HEK293 (cell line): ENCODE measurements around the gene GJC1.
A peak's percentile ranks its signal among the peaks of the same experiment; 100 is the strongest.

ENCODE experiments used
- CTCF ChIA-PET: fragments of 350-600 bp; formaldehyde crosslinking; extraction: SDS; loops from one replicate; lab custom pipeline; 2021; ENCODE audit warnings: antibody characterized with exemption; lab: Yijun Ruan, JAX
- POLR2A ChIA-PET: fragments of 300-600 bp; formaldehyde crosslinking; extraction: SDS; loops from one replicate; lab custom pipeline; 2020; ENCODE audit warnings: antibody characterized with exemption, inconsistent platforms; lab: Yijun Ruan, JAX
- H3K27ac ChIP-seq: fragments of 200-500 bp; sonication (Bioruptor generic); 2 replicates; pipeline ENCODE4 v1.5.1; 2014; ENCODE audit warnings: low read depth, low read length, control low read depth, inconsistent platforms; ENCODE audit errors: extremely low read depth
- H3K36me3 ChIP-seq, 2 experiments: fragments of 200-500 bp in 1 of 2; sonication (Bioruptor generic) in 1 of 2; 1 replicate in 1 of 2; 2 replicates in 1 of 2; pipeline ENCODE4 v1.5.1; 2014 to 2017; ENCODE audit warnings: inconsistent platforms in 2 of 2, low read length in 2 of 2; ENCODE audit not compliant: control insufficient read depth in 2 of 2, insufficient read depth in 1 of 2
- H3K4me1 ChIP-seq: fragments of 200-500 bp; sonication (Bioruptor generic); 2 replicates; pipeline ENCODE4 v1.5.1; 2014; ENCODE audit warnings: mild to moderate bottlenecking, low read length, inconsistent platforms; ENCODE audit not compliant: control insufficient read depth, insufficient read depth
- H3K4me3 ChIP-seq: 2 replicates; pipeline ENCODE4 v1.5.1; 2011; ENCODE audit warnings: low read depth, mild to moderate bottlenecking, control low read depth, low read length, moderate library complexity
- H3K9me3 ChIP-seq: fragments of 200-500 bp; sonication (Bioruptor generic); 2 replicates; pipeline ENCODE4 v1.5.1; 2014; ENCODE audit warnings: low read depth, low read length, inconsistent platforms; ENCODE audit not compliant: control insufficient read depth, insufficient read depth
- FEZF1 ChIP-seq: fragments of 450-650 bp; formaldehyde crosslinking; IDR thresholded peaks from 2 replicates; pipeline ENCODE4 v1.5.1; 2016; ENCODE audit warnings: missing biosample characterization, missing genetic modification characterization
- MEIS1 ChIP-seq: sonication (generic); formaldehyde crosslinking; IDR thresholded peaks from 2 replicates; pipeline ENCODE4 v1.8.1; 2022; ENCODE audit warnings: missing genetic modification reagents, mild to moderate bottlenecking, borderline replicate concordance
- PRDM1 ChIP-seq: fragments of 450-650 bp; formaldehyde crosslinking; IDR thresholded peaks from 2 replicates; pipeline ENCODE4; 2016; ENCODE audit warnings: missing biosample characterization, missing genetic modification characterization
- PRDM10 ChIP-seq: fragments of 450-650 bp; formaldehyde crosslinking; IDR thresholded peaks from 2 replicates; pipeline ENCODE4 v1.5.1; 2016; ENCODE audit warnings: missing biosample characterization, missing genetic modification characterization
- SCRT2 ChIP-seq: fragments of 450-650 bp; formaldehyde crosslinking; IDR thresholded peaks from 2 replicates; pipeline ENCODE4 v1.5.1; 2016; ENCODE audit warnings: missing biosample characterization, missing genetic modification characterization
- ZBTB20 ChIP-seq: fragments of 450-650 bp; formaldehyde crosslinking; IDR thresholded peaks from 2 replicates; pipeline ENCODE4 v1.5.1; 2016; ENCODE audit warnings: missing biosample characterization, missing genetic modification characterization
- ZBTB21 ChIP-seq: fragments of 450-650 bp; formaldehyde crosslinking; IDR thresholded peaks from 2 replicates; pipeline ENCODE4 v1.5.1; 2017; ENCODE audit warnings: missing biosample characterization, missing genetic modification characterization
- ZBTB26 ChIP-seq: fragments of 450-650 bp; formaldehyde crosslinking; optimal IDR thresholded peaks from 2 replicates; pipeline ENCODE3; 2016; ENCODE audit warnings: missing biosample characterization, mild to moderate bottlenecking, missing genetic modification characterization
- ZBTB48 ChIP-seq: fragments of 450-650 bp; formaldehyde crosslinking; IDR thresholded peaks from 2 replicates; pipeline ENCODE4 v1.5.1; 2016; ENCODE audit warnings: missing biosample characterization, missing genetic modification characterization
- ZBTB6 ChIP-seq: fragments of 450-650 bp; formaldehyde crosslinking; IDR thresholded peaks from 2 replicates; pipeline ENCODE4 v1.5.1; 2017; ENCODE audit warnings: missing biosample characterization, missing genetic modification characterization
- ZFHX2 ChIP-seq: fragments of 450-650 bp; formaldehyde crosslinking; conservative IDR thresholded peaks from 2 replicates; pipeline ENCODE4 v1.5.1; 2016; ENCODE audit warnings: missing biosample characterization, missing genetic modification characterization
- ZFP37 ChIP-seq: fragments of 450-650 bp; formaldehyde crosslinking; IDR thresholded peaks from 2 replicates; pipeline ENCODE4 v1.5.1; 2016; ENCODE audit warnings: missing biosample characterization, missing genetic modification characterization
- ZNF394 ChIP-seq: fragments of 450-650 bp; formaldehyde crosslinking; IDR thresholded peaks from 2 replicates; pipeline ENCODE4 v1.5.1; 2016; ENCODE audit warnings: missing biosample characterization, missing genetic modification characterization, mild to moderate bottlenecking, moderate library complexity, borderline replicate concordance
- ZNF449 ChIP-seq: fragments of 450-650 bp; formaldehyde crosslinking; IDR thresholded peaks from 2 replicates; pipeline ENCODE4 v1.5.1; 2017; ENCODE audit warnings: missing biosample characterization, mild to moderate bottlenecking, missing genetic modification characterization, moderate library complexity
- ZNF529 ChIP-seq: fragments of 450-650 bp; formaldehyde crosslinking; IDR thresholded peaks from 2 replicates; pipeline ENCODE4 v1.5.1; 2017; ENCODE audit warnings: missing genetic modification characterization, missing biosample characterization; ENCODE audit not compliant: insufficient replicate concordance
- ZNF549 ChIP-seq: fragments of 450-650 bp; IDR thresholded peaks from 2 replicates; pipeline ENCODE4 v1.5.1; 2018; ENCODE audit warnings: missing biosample characterization, missing genetic modification characterization, mild to moderate bottlenecking, inconsistent platforms, moderate library complexity
- ZNF600 ChIP-seq: fragments of 450-650 bp; formaldehyde crosslinking; IDR thresholded peaks from 2 replicates; pipeline ENCODE4 v1.5.1; 2016; ENCODE audit warnings: missing biosample characterization, missing genetic modification characterization
- ZNF670 ChIP-seq: fragments of 450-650 bp; formaldehyde crosslinking; IDR thresholded peaks from 2 replicates; pipeline ENCODE4 v1.5.1; 2016; ENCODE audit warnings: missing biosample characterization, missing genetic modification characterization, low read depth
- ZNF747 ChIP-seq: fragments of 450-650 bp; formaldehyde crosslinking; IDR thresholded peaks from 2 replicates; pipeline ENCODE4 v1.5.1; 2016; ENCODE audit warnings: missing biosample characterization, missing genetic modification characterization
- ZNF768 ChIP-seq: fragments of 450-650 bp; formaldehyde crosslinking; IDR thresholded peaks from 2 replicates; pipeline ENCODE4 v1.5.1; 2018; ENCODE audit warnings: missing biosample characterization, mild to moderate bottlenecking, missing genetic modification characterization

Gene GJC1

GRCh38 chr17:44844390-44844830 is 14.3 kb upstream of the GJC1 start:
- POLR2A ChIA-PET, result interaction anchor here (0.6 to 0.7 kb wide), 2 partner anchors 273 to 321 kb away, joined by 3 to 4 read pairs; no protein-coding TSS in a partner anchor
- H3K4me3 ChIP-seq, result no peak overlapping the region
- TF ChIP-seq ZNF549 (tag by site-specific recombination) (no peak), PRDM10 (tag by site-specific recombination) (peak; percentile 50; the same call in 1 of the 2 replicates)
- TF ChIP-seq, all 188 proteins: peak for 1
- no peaks in the 10 kb centered on the region for H3K9me3 ChIP-seq
- H3K4me1 ChIP-seq, result peaks cover 3% of the 10 kb centered on the region; the same call in 1 of the 2 replicates
- CTCF ChIA-PET, result interaction anchor here (0.6 to 8.0 kb wide), 8 partner anchors 12 to 111 kb away, joined by 3 to 56 read pairs (median 7); no protein-coding TSS in a partner anchor
- no peak overlapping the region; the same call in 1 of the 2 replicates for H3K27ac ChIP-seq
- H3K36me3 ChIP-seq, result peaks cover under 1 to 4% of the 10 kb centered on the region in 2 experiments; a peak in 2 of 3 replicates

- no peak overlapping the region for H3K4me3 ChIP-seq
- no peaks in the 10 kb centered on the region for H3K36me3 ChIP-seq
- no peaks in the 10 kb centered on the region for H3K9me3 ChIP-seq
- POLR2A ChIA-PET, result no interaction called here
- no peak overlapping the region for H3K27ac ChIP-seq
- peaks cover 3% of the 10 kb centered on the region; the same call in 1 of the 2 replicates for H3K4me1 ChIP-seq
- TF ChIP-seq ZBTB48 (peak; percentile 74; the same call in 1 of the 2 replicates), ZBTB26 (no peak), ZNF768 (tag by site-specific recombination) (no peak), ZBTB6 (peak; percentile 34; the same call in 1 of the 2 replicates), MEIS1 (CRISPR knock-in tag) (no peak), ZNF529 (tag by site-specific recombination) (no peak)
- TF ChIP-seq, all 188 proteins: peak for 2
- CTCF ChIA-PET, result interaction anchor here (1.0 to 1.4 kb wide), 3 partner anchors 10 to 67 kb away, joined by 3 read pairs; no protein-coding TSS in a partner anchor
Measured at GRCh38 chr17:44842748-44843147, 12.7 kb upstream of the GJC1 start.

GRCh38 chr17:44840936-44841335 is 10.8 kb upstream of the GJC1 start:
- POLR2A ChIA-PET, result interaction anchor here (0.5 to 1.2 kb wide), 3 partner anchors 18 to 114 kb away, joined by 3 to 9 read pairs (median 7); no protein-coding TSS in a partner anchor
- TF ChIP-seq ZFHX2 (tag by site-specific recombination) (no peak), ZNF600 (0 out of 2 replicates have a peak, but pooled peaks have one; percentile 16), ZNF449 (tag by site-specific recombination) (no peak), SCRT2 (no peak), ZFP37 (no peak), FEZF1 (0 out of 2 replicates have a peak, but pooled peaks have one; percentile 30), ZBTB21 (tag by site-specific recombination) (peak; percentile 46; the same call in 1 of the 2 replicates), ZNF670 (tag by site-specific recombination) (no peak), ZBTB20 (tag by site-specific recombination) (peak; percentile 94), ZNF747 (tag by site-specific recombination) (no peak), PRDM1 (0 out of 2 replicates have a peak, but pooled peaks have one; percentile 7), ZNF394 (tag by site-specific recombination) (no peak)
- no peaks in the 10 kb centered on the region for H3K9me3 ChIP-seq
- H3K27ac ChIP-seq, result no peak overlapping the region
- CTCF ChIA-PET, result interaction anchor here (0.6 to 4.2 kb wide), 4 partner anchors 21 to 452 kb away, joined by 4 to 16 read pairs (median 6); no protein-coding TSS in a partner anchor
- H3K36me3 ChIP-seq, result no peaks in the 10 kb centered on the region
- H3K4me3 ChIP-seq, result no peak overlapping the region
- peaks cover 3% of the 10 kb centered on the region; the same call in 1 of the 2 replicates for H3K4me1 ChIP-seq
